LoVo (cell line): ENCODE data around the gene DRG1.
A peak's percentile ranks its signal among the peaks of the same experiment; 100 is the strongest.
"Not testable (repeated sequence)": the region's sequence is repeated elsewhere in the genome, so short reads cannot be mapped to it uniquely, and the experiment has no call there.

Source experiments
- DNase-seq: peaks from one replicate; pipeline ENCODE4 v3.0.0-alpha.2; 2016; ENCODE audit warnings: low spot score

Gene DRG1, protein sequence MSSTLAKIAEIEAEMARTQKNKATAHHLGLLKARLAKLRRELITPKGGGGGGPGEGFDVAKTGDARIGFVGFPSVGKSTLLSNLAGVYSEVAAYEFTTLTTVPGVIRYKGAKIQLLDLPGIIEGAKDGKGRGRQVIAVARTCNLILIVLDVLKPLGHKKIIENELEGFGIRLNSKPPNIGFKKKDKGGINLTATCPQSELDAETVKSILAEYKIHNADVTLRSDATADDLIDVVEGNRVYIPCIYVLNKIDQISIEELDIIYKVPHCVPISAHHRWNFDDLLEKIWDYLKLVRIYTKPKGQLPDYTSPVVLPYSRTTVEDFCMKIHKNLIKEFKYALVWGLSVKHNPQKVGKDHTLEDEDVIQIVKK

DNA sequence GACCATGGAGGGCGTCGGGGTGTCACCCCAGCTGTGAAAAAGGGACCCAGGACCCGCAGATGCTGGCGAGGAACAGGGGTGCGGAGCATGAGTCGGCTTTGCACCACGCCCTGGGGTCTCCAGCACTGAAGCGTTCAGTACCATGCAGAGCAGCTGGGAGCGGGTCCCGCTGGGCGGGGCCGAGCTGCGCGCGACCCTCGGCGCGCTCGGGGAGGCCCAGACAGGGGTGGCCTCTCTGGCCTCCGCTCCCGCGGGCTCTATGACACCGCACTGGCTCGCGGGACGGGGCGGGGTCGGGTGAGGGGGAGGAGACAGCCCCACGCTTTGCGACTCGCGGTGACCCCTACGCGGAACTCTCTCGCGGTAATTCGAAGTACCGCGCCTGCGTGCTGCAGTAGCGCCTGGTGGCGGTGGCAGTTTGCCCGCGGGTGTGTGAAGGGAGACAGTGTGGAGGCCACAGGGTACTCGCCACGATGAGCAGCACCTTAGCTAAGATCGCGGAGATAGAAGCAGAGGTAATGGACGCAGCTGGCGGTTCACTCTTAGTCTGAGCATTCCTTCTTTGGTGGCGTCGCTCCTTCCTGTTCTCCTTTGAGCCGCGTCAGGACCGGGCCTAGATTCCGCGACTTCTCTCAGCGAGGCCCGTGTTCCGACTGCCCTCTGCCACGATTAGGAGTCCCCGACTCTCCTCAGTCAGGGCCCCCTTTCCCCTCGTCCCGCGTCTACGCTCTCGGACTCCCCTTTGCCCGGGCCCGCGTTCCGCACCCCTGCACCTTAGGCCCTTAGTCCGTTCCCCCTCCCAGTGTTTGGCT is at the start of gene DRG1:
Gene DRG1, plus strand, starts transcription at position 394 of the 812 bp plus-strand sequence. Its CDS starts 80 bp downstream, at position 474.
- peak; percentile 98 for DNase-seq

DNA sequence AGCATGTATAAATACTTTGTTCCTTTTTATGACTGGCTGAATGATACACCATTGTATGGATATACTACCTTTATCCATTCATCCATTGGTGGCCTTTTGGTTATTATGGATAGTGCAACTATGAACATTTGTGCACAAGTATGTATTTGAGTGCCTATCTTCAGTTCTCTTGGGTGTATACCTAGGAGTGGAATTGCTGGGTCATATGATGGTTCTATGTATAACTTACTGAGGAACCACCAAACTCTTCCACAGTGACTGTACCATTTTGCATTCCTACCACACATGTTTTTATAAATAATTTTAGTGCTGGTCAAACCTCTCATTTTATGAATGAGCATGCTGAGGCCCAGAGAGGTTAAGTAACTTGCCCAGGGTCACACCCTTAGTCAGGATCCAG is 49.4 kb upstream of the DRG1 start:
- no peak for DNase-seq

DNA sequence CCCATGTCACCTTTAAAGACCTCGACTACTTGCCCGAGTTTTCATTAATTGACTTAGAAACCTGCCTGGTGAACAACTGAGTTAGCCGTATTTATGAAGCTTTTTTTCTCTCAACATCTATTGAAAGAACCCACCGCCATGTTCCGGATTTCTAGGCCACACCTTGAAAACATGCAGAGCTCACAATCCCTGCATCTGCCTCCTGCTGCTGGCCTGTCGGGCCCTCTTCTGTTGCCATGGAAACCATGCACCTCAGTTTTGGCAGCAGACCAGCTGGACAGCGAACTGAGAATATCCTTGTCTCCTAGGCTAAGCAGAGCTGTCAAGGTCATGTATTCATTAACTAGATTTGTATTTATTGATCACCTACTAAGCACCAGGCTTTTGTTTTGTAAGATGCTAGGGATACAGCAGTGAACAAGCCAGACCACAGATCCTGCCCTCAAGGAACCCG is 49.0 kb upstream of the DRG1 start:
- DNase-seq = no peak

DNA sequence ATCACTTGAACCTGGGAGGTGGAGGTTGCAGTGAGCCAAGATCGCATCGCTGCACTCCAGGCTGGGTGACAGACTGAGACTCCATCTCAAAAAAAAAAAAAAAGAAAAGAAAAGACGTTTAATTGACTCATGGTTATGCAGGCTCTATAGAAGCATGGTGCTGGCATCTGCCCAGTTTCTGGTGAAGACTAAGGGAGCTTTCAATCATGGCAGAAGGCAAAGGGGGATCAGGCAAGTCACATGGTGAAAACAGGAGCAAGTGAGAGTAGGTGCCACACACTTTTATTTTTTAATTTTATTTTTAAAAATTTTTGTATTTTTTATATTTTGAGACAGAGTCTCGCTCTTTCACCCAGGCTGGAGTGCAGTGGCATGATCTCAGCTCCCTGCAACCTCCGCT is 44.9 kb upstream of the DRG1 start:
- no peak for DNase-seq

DNA sequence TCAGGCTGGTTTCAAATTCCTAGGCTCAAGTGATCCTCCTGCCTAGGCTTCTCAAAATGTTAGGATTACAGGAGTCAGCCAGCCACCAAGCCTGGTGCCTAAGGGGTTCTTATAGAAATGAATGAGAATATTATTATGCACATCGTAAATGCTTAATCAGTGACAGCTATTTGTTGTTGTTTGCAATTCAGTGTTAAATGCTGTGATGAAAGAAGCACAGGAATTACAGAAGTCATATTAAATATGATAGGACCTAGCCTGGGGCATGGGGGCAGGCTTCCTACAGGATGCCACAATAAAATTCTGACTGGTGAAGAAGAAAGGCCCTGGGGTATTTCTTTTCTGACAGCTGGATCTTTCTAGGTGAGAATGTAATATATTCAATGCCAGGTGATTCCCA is 39.4 kb upstream of the DRG1 start:
- DNase-seq = no peak

DNA sequence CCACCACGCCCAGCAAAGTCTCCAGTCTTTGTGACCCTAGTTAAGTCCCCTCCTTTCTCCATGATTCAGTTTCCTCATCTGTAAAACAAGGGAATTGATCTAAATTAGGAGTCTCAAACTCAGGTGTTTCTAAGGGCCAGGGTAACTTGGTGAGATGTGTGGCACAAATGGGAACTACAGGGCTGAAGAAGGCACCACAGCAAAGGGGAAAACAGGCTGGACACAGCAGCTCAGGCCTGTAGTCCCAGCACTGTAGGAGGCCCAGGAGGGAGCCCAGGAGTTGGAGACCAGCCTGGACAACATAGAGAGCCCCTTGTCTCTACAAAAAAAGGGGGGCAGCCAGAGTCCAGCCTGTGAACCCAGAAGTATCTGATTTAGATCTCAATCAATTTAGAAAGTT is 37.7 kb upstream of the DRG1 start:
- DNase-seq = no peak

DNA sequence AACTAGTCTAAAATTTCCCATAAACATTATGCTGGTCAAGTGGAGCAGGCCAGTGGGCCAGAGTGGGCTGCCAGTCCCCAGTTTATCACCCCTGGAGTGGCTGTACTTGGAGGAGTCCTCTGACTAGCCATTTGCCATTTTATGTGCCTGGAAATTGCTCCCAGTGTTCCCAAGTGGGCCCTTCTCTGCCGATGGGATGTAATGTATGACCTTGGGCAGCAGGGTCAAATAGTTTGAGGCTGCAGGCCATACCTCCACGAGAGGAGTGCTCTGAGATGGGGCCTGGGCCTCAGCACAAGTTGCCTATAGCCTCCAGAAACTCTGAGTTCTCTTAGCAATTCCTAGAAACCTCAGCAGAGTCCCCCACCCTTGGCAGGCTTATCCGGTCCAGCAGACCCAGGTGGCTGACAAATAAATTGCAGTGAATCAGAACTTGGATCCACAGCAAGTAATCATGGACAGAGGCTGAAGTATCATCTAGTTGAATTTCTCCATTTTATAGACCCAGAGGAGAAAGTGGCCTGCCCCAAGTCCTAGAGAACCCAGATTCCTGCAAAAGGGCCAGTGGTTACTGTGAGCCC is 35.4 kb upstream of the DRG1 start:
- DNase-seq = no peak

DNA sequence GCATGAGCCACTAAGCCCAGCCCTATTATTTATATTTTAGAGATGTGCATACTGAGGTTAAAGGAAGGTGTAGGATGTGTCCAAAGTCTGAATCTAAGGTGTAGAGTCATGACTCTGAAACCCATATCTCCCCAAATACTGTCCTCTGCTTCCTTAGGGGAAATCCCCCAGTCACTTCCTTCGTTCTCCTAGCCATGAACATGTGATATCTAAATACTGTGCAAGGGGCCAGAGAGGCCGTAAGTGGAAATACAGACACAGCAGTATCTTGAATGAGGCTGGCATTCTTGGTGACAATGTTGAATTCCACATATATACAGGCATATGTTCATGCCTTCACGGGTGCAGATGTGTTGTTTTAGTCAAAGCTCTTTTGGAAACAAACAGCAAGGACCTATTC is 32.0 kb upstream of the DRG1 start:
- no peak for DNase-seq

DNA sequence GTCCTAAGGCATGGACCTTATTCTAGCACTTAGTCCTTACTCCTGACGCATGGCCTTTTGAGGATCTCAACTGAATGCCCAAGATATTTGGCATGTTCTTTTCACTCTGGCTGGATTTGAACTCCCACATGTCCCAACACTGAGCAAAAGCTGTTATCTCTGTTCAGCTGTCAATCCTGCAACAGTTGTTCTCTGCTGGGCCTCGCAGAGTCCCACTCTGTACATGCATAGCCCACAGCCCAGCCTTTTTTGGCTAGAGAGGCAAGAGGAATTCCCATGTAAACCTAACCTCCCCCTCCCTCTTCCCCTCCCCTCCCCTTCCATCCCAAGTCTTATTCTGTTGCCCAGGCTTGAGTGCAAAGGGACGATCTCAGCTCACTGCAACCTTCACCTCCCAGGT is 21.8 kb upstream of the DRG1 start:
- DNase-seq = no peak

DNA sequence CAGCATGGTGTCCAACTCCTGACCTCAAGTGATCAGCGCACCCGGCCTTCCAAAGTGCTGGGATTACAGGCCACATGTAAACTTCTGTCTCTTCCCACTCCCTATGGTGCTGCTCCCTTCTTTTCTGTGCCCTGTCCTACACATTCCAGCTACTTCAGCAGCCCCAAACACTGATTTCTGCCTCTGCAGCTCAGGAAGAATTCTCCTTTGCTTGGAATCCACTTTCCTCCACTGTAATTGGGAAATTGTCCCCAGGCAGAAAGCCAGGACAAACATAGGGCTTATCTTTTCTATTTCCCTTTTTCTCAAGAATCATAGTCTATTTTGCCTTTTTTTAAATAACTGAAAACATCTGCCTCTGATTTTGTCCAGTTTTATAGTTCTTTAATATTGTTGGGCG is 21.3 kb upstream of the DRG1 start:
- DNase-seq = no peak

DNA sequence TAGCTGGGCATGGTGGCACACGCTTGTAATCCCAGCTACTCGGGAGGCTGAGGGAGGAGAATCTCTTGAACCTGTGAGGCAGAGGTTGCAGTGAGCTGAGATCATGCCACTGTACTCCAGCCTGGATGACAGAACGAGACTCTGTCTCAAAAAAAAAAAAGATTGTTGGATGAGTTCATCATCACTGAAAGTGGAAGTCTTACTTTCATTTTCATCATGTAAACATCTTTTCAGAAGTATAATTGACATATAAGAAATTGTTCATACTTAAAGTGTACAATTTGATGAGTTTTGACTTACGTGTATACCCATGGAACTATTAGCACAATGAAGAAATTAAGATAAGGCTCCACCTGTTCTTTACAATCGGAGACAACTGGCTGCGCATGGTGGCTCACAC is 20.8 kb upstream of the DRG1 start:
- not testable (repeated sequence) for DNase-seq

DNA sequence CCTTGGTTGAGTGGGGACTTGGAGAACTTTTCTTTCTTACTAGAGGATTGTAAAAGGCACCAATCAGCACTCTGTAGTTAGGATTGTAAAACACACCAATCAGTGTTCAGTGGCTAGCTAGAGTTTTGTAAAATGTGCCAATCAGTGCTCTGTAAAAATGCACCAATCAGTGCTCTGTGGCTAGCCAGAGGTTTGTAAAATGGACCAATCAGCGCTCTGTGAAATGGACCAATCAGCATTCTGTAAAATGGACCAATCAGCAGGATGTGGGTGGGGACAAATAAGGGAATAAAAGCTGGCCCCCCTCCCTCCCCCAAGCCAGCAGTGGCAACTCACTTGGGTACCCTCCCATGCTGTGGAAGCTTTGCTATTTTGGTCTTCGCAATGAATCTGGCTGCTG is 5.5 kb upstream of the DRG1 start:
- no peak for DNase-seq

DNA sequence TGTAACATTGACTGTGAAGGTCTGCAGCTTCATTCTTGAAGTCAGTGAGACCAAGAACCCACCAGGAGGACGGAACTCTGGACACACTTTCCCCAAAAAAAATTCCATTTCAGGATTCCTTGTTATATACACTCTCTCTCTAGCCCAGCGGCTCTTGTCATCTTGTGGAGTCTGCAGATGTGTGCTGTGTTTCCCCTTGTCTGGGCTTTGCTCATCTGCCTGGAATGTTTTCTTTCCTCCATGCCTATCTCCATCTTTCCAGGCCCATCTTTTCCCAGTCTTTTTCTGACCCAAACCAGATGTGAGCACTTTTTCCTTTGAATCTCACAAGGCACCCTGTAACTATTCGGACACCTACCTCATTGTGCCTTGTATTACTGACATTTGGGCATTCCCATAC is 5.1 kb upstream of the DRG1 start:
- DNase-seq = no peak

DNA sequence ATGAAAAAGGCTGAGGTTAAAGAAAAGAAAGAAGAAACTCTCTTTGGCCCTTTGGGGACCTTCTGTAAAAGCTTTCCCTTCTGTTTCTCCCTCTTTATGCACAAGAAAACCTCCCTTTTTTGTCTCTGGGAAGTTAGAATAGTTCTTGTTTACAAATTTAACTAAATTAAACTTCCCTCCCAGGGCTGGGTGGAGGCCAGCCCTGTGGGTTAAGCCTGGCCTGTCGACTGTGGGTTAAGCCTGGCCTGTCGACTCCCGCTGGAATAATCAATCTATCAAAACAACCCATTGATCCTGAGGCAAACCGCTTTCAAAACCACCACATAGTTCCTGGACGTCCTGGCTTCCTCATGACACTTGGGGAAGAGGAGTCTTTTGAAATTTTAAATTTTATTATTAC is 1.2 kb upstream of the DRG1 start:
- DNase-seq = no peak

DNA sequence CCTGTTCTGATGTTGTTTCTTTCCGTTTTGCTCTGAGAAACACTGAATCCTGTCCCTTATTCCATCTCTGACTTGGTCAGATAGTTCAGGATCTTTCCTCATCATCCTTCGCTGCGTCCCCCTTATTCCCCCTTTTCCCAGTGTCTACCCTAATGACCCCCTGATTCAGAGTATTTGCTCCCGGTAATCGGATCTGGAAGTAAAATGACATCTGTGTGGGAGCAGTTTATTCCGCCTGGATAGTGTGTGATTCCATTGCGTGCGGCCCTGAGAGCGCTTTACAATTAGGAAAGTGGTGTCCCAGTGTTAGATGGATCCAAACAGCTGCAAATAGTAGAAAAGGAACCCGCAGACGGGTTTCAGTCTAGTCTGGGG is 606 bp downstream of the DRG1 start:
- no peak for DNase-seq

DNA sequence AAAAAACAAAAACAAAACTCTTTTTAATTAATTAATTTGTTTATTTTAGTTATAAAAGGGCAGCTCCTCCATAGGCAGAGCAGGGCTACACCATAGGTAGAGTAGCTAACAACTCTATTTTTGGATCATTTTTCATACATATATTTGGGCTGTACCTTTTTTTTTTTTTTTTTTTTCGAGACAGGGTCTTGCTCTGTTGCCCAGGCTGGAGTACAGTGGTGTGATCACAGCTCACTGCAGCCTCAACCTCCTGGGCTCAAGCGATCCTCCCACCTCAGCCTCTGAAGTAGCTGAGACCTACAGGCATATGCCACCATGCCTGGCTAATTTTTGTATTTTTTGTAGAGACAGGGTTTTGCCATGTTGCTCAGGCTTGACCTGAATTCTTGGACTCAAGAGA is 2.9 kb downstream of the DRG1 start:
- DNase-seq = not testable (repeated sequence)

DNA sequence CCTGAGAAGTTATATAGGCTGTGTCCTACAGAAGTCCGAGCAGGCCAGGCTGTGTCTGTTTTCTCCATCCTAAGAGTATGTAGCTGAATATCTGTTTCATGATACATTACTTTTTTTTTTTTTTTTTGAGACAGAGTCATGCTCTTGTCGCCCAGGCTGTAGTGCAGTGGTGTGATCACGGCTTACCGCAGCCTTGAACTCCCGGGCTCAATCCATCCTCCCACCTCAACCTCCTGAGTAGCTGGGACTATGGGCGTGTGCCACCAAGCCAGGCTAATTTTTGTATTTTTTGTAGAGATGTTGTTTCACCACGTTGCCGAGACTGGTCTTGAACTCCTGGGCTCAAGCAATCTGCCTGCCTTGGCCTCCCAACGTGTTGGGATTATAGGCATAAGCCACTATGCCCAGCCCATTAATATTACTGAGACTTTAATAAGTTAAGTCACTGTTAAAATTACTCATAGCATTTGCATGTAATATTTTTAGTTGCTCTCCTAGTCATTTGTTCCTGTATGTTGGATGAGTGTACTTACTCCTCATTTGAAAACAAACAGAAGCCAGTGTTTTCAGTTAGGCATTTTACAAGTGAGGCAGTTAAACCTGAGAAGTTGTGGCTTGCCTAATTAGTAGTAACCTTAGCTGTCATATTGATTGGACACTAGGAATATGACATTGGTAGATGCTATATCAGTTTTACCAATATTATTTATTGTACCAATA is 26.1 kb downstream of the DRG1 start:
- no peak for DNase-seq

DNA sequence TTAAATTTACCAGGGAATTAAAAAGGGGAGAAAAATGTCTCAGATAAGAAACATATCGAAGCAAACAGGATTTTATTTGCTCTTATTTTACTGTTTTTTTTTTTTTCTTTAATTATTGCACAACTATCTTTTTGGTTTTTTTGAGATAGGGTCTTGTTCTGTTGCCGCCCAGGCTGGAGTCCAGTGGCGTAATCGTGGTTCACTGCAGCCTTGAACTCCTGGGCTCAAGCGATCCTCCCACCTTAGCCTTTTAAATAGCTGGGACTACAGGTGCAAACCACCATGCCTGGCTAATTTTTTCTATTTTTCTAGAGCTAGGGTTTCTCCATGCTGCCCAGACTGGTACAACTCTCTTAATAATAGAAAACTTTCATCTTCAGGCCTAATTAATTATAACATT is 32.5 kb downstream of the DRG1 start:
- DNase-seq = no peak

DNA sequence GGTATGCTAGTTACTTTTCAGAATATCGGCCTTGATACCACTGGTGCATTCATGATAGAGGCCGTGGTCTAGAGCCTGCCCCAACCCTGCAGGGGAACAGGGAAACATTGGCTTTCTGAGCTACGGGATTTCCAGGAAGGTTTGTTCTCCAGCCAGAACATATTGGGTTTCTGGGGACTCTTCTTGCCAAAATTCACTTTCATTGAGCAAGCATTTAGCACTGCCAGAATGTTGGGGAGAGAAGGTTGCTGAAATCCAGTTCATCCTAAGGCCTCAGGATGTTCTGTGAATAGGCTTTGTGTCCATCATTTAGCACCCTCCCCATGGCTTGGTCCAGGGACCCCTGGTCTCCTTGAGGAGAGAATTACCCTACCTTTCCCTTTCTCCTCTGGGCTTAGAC is 36.7 kb downstream of the DRG1 start:
- DNase-seq = no peak

DNA sequence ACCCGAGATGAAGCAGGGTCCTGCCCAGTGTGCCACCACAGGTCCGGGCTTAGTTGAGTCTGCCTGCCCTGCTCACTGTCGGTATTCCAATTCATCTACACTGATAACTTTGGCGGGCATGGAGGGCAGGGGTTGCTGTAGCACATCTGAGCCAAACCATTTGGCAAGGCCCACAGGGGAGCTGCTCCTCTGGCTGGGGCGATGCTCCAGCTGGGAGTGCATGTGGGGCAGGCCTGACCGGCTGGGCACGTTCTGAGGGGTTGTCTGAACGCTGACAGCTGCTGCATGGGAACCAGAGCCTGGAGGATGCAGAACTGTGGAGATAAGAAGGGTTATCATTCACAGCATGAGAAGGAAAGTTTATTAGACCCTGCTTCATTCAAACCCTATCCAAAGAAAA is 40.4 kb downstream of the DRG1 start:
- no peak for DNase-seq

DNA sequence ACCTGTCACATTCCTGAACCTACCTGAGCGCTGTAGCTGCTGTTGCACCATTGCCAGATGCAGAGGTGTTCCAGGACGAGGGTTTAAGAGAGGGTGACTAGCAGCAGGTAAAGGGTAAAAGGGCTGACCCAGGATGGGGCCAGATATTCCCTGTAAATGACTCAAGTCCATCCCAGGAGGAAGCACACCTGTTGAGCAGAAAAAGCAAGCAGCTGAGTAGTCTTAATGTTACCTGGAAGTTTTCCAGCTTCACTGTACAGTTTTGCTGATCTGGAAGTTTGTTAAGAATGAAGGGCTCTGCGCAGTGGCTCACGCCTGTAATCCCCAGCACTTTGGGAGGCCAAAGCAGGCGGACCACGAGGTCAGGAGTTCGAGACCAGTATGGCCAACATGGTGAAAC is 41.3 kb downstream of the DRG1 start:
- no peak for DNase-seq

DNA sequence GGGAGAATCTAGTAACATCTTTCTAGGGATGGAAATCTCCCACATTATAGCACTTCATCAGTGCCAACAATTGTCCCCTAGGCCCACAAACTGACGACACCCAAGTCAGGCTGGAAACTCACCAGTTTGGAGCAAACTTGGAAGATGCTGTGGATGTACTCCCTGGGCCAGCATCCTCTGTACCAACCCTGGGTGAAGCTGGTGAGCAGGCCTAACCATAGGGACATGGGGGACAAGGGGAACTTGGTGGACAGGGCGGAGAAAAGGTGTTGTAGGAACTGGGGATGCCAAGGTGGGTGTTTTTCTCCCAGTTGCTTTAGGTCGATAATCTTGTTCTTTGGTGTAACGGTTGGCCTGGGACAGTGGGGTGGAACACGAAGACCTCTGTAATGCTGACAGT is 42.2 kb downstream of the DRG1 start:
- no peak for DNase-seq
